RWPE2 (cell line): ENCODE results near the gene RNF186.

Experiments
- ATAC-seq: fragments of 200-7000 bp; cut with Tn5 transposase; 3 replicates; pipeline ENCODE4 v1.9.1; 2021; ENCODE audit warnings: low read depth
- DNase-seq: peaks from one replicate; pipeline ENCODE4 v3.0.0-alpha.2; 2020; ENCODE audit warnings: low spot score
- H3K27ac ChIP-seq: fragments of 450-650 bp; 2 replicates; pipeline ENCODE4 v1.5.1; 2017; ENCODE audit warnings: mild to moderate bottlenecking; ENCODE audit not compliant: poor library complexity, severe bottlenecking
- H3K27me3 ChIP-seq: fragments of 250-450 bp; sonication (Bioruptor Pico); 2 replicates; pipeline ENCODE4 v1.5.1; 2021; ENCODE audit warnings: mild to moderate bottlenecking, moderate library complexity; ENCODE audit not compliant: insufficient read depth, poor library complexity, severe bottlenecking
- H3K36me3 ChIP-seq: fragments of 250-450 bp; sonication (Bioruptor Pico); 2 replicates; pipeline ENCODE4 v1.5.1; 2020; ENCODE audit warnings: low read depth, mild to moderate bottlenecking, moderate library complexity
- H3K4me1 ChIP-seq: fragments of 250-450 bp; sonication (Bioruptor Pico); 2 replicates; pipeline ENCODE4 v1.5.1; 2021; ENCODE audit warnings: mild to moderate bottlenecking, moderate library complexity; ENCODE audit not compliant: insufficient read depth, poor library complexity, severe bottlenecking
- H3K4me3 ChIP-seq: fragments of 250-450 bp; sonication (Bioruptor Pico); 2 replicates; pipeline ENCODE4 v1.5.1; 2021; ENCODE audit warnings: mild to moderate bottlenecking, moderate library complexity; ENCODE audit not compliant: severe bottlenecking
- H3K9me3 ChIP-seq: fragments of 250-450 bp; sonication (Bioruptor Pico); 2 replicates; pipeline ENCODE4 v1.5.1; 2021; ENCODE audit warnings: mild to moderate bottlenecking, moderate library complexity; ENCODE audit not compliant: severe bottlenecking
- TF ChIP-seq, protein P1 (sequence below): fragments of 450-650 bp; IDR thresholded peaks from one replicate; pipeline ENCODE4 v1.5.1; 2017; ENCODE audit warnings: mild to moderate bottlenecking, moderate library complexity; ENCODE audit not compliant: poor library complexity, severe bottlenecking

Gene RNF186

GRCh38 chr1:19764848-19765247 is 50.2 kb downstream of the RNF186 start:
- TF ChIP-seq, protein P1, sequence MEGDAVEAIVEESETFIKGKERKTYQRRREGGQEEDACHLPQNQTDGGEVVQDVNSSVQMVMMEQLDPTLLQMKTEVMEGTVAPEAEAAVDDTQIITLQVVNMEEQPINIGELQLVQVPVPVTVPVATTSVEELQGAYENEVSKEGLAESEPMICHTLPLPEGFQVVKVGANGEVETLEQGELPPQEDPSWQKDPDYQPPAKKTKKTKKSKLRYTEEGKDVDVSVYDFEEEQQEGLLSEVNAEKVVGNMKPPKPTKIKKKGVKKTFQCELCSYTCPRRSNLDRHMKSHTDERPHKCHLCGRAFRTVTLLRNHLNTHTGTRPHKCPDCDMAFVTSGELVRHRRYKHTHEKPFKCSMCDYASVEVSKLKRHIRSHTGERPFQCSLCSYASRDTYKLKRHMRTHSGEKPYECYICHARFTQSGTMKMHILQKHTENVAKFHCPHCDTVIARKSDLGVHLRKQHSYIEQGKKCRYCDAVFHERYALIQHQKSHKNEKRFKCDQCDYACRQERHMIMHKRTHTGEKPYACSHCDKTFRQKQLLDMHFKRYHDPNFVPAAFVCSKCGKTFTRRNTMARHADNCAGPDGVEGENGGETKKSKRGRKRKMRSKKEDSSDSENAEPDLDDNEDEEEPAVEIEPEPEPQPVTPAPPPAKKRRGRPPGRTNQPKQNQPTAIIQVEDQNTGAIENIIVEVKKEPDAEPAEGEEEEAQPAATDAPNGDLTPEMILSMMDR: no peak
- H3K4me1 ChIP-seq: peaks cover 15% of the 10 kb centered on the region
- no peak overlapping the region for H3K4me3 ChIP-seq
- H3K27ac ChIP-seq: peak overlapping the region; percentile 73
- no peak for ATAC-seq
- no peak for DNase-seq
- no peaks in the 10 kb centered on the region for H3K27me3 ChIP-seq
- no peaks in the 10 kb centered on the region for H3K9me3 ChIP-seq
- H3K36me3 ChIP-seq: no peaks in the 10 kb centered on the region
